ENCODE results near the gene GPR161.

DNA sequence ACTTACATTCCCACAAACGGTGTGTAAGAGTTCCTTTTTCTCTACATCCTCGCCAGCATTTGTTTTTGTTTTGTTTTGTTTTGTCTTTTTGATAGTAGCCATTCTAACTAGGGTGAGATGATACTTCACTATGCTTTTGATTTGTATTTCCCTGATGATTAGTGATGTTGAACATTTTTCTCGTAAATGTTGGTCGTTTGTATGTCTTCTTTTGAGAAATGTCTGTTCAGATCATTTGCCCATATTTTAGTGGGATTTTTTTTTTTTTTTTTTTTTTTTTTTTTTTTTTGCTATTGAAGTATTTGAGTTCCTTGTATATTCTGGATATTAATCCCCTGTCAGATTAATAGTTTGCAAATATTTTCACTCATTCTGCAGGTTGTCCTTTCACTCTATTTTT, 19.2 kb upstream of the GPR161 start:
- TF ChIP-seq TAF1 (IDR thresholded peaks at IDR 0.05; ENCODE audit: borderline replicate concordance, low read depth, low read length) (no peak), POLR2A (IDR thresholded peaks at IDR 0.05; ENCODE audit: low read depth, low read length) (no peak), POLR2AphosphoS5 (IDR thresholded peaks at IDR 0.05; ENCODE audit: low read depth, low read length) (no peak)
